HG02798 (cell line): ENCODE data around the gene RGS7.
A peak's percentile ranks its signal among the peaks of the same experiment; 100 is the strongest.
"Not testable (repeated sequence)": the region's sequence is repeated elsewhere in the genome, so short reads cannot be mapped to it uniquely, and the experiment has no call there.

Experiments
- ATAC-seq: cut with Tn5 transposase; IDR thresholded peaks from one replicate; pipeline ENCODE4 v1.9.1; 2021; ENCODE audit warnings: mild to moderate bottlenecking; ENCODE audit not compliant: unreplicated experiment, poor library complexity

RGS7 gene

GRCh38 chr1:241012708-241013340 is 344.2 kb downstream of the RGS7 start:
- no peak for ATAC-seq

- no peak for ATAC-seq
Measured at GRCh38 chr1:241007668-241008067, 349.3 kb downstream of the RGS7 start.

- no peak for ATAC-seq
Measured at GRCh38 chr1:240999826-241000225, 357.2 kb downstream of the RGS7 start.

- ATAC-seq: no peak
Measured at GRCh38 chr1:240998441-240999015, 358.5 kb downstream of the RGS7 start.

- ATAC-seq: no peak
Measured at GRCh38 chr1:240998024-240998423, 359.0 kb downstream of the RGS7 start.

- no peak for ATAC-seq
Measured at GRCh38 chr1:240993004-240993403, 364.0 kb downstream of the RGS7 start.

- ATAC-seq: no peak
Measured at GRCh38 chr1:240991230-240991629, 365.8 kb downstream of the RGS7 start.

GRCh38 chr1:240987928-240988327 is 369.1 kb downstream of the RGS7 start:
- no peak for ATAC-seq

GRCh38 chr1:240985081-240985480 is 371.9 kb downstream of the RGS7 start:
- ATAC-seq: no peak

- no peak for ATAC-seq
Measured at GRCh38 chr1:240980342-240980741, 376.7 kb downstream of the RGS7 start.

GRCh38 chr1:240976685-240977084 is 380.3 kb downstream of the RGS7 start:
- no peak for ATAC-seq

- ATAC-seq: no peak
Measured at GRCh38 chr1:240973875-240974274, 383.1 kb downstream of the RGS7 start.

GRCh38 chr1:240972059-240972458 is 384.9 kb downstream of the RGS7 start:
- not testable (repeated sequence) for ATAC-seq

GRCh38 chr1:240970253-240970652 is 386.8 kb downstream of the RGS7 start:
- ATAC-seq: no peak

- no peak for ATAC-seq
Measured at GRCh38 chr1:240968864-240969263, 388.1 kb downstream of the RGS7 start.

GRCh38 chr1:240967070-240967724 is 389.8 kb downstream of the RGS7 start:
- ATAC-seq: peak; percentile 36

- no peak for ATAC-seq
Measured at GRCh38 chr1:240965581-240966091, 391.4 kb downstream of the RGS7 start.

GRCh38 chr1:240962086-240962485 is 394.9 kb downstream of the RGS7 start:
- ATAC-seq: no peak

GRCh38 chr1:240956424-240956823 is 400.6 kb downstream of the RGS7 start:
- no peak for ATAC-seq

GRCh38 chr1:240956020-240956419 is 401.0 kb downstream of the RGS7 start:
- ATAC-seq: no peak

GRCh38 chr1:240947438-240948224 is 409.4 kb downstream of the RGS7 start:
- ATAC-seq: no peak
